PC-3 (cell line): ENCODE measurements around the gene TMEM131. TPM values are rescaled to one million over a fixed set of nuclear protein-coding genes. Genes with fewer than 3 reads are reported as not detected.

ENCODE experiments used
- ATAC-seq: fragments of 200-7000 bp; cut with Tn5 transposase; 2 replicates; pipeline ENCODE4 v1.9.1; 2020; ENCODE audit warnings: mild to moderate bottlenecking, moderate library complexity
- BruUV-seq: library from RNA; stranded (reverse); fragments of 400-500 nt; replicated peaks from 2 replicates; lab custom pipeline; 2021; lab: Mats Ljungman, UMichigan
- CTCF ChIA-PET: fragments of 300-600 bp; sonication (Branson Sonifier 250); formaldehyde crosslinking; loops from one replicate; lab custom pipeline; 2022; ENCODE audit warnings: antibody characterized with exemption; lab: Charles Lee
- POLR2A ChIA-PET: fragments of 300-600 bp; sonication (Branson Sonifier 250); formaldehyde crosslinking; loops from one replicate; lab custom pipeline; 2022; ENCODE audit warnings: antibody characterized with exemption; ENCODE audit not compliant: unreplicated experiment; lab: Charles Lee
- DNase-seq: peaks from one replicate; pipeline ENCODE4 v3.0.0-alpha.2; 2015
- H2AFZ ChIP-seq: fragments of 300-600 bp; sonication (generic); 2 replicates; pipeline ENCODE4 v1.6.0; 2016; ENCODE audit warnings: antibody characterized with exemption, low read length
- H3F3A ChIP-seq: fragments of 300-600 bp; sonication (generic); one replicate; pipeline ENCODE4 v1.6.0; 2017; ENCODE audit warnings: antibody characterized with exemption, low read length, control low read depth, mild to moderate bottlenecking; ENCODE audit not compliant: unreplicated experiment
- H3K27ac ChIP-seq: fragments of 300-600 bp; sonication (generic); 2 replicates; pipeline ENCODE4 v1.5.1; 2016; ENCODE audit warnings: mild to moderate bottlenecking, low read length
- H3K27me3 ChIP-seq: fragments of 300-600 bp; sonication (generic); 2 replicates; pipeline ENCODE4 v1.6.1; 2016; ENCODE audit warnings: low read length, mixed read lengths
- H3K36me3 ChIP-seq: fragments of 300-600 bp; sonication (generic); 2 replicates; pipeline ENCODE4 v1.6.1; 2016; ENCODE audit warnings: low read depth, mixed run types, low read length, mixed read lengths
- H3K4me1 ChIP-seq: fragments of 300-600 bp; sonication (generic); 2 replicates; pipeline ENCODE4 v1.5.1; 2016; ENCODE audit warnings: low read length; ENCODE audit not compliant: insufficient read depth
- H3K4me2 ChIP-seq: fragments of 300-600 bp; sonication (generic); 2 replicates; pipeline ENCODE4 v1.6.0; 2016; ENCODE audit warnings: low read length
- H3K4me3 ChIP-seq: fragments of 300-600 bp; sonication (generic); 2 replicates; pipeline ENCODE4 v1.5.1; 2016; ENCODE audit warnings: mild to moderate bottlenecking, low read length, mixed read lengths
- H3K79me2 ChIP-seq: fragments of 300-600 bp; sonication (generic); 2 replicates; pipeline ENCODE4 v1.6.1; 2017; ENCODE audit warnings: low read length, mixed read lengths
- H3K9ac ChIP-seq: fragments of 300-600 bp; sonication (generic); 2 replicates; pipeline ENCODE4 v1.6.0; 2016; ENCODE audit warnings: mild to moderate bottlenecking, low read length
- H3K9me2 ChIP-seq: fragments of 300-600 bp; sonication (generic); replicated peaks from 2 replicates; pipeline ENCODE4 v1.6.1; 2016; ENCODE audit warnings: mixed run types, low read length, mixed read lengths
- H3K9me3 ChIP-seq: fragments of 300-600 bp; sonication (generic); 2 replicates; pipeline ENCODE4 v1.6.1; 2016; ENCODE audit warnings: low read length, mixed read lengths
- H4K20me1 ChIP-seq: fragments of 300-600 bp; sonication (generic); 2 replicates; pipeline ENCODE4 v1.6.1; 2016; ENCODE audit warnings: low read length, mixed read lengths
- EZH2 ChIP-seq: fragments of 300-600 bp; sonication (generic); IDR thresholded peaks from one replicate; pipeline ENCODE4 v1.6.1; 2017; ENCODE audit warnings: antibody characterized with exemption, mild to moderate bottlenecking, low read length; ENCODE audit not compliant: unreplicated experiment
- EZH2phosphoT487 ChIP-seq: fragments of 300-600 bp; sonication (generic); IDR thresholded peaks from 2 replicates; pipeline ENCODE4 v1.6.1; 2018; ENCODE audit warnings: mild to moderate bottlenecking, antibody characterized with exemption, low read length, borderline replicate concordance
- intact Hi-C: fragments of 100-400 bp; cut with micrococcal nuclease; formaldehyde crosslinking; loops from 2 replicates; pipeline ENCODE4 v1.9.0; 2023
- total RNA-seq: library from RNA; depleted of rRNA; stranded (reverse); fragments of >200 nt; gene quantifications from 2 replicates; pipeline ENCODE4 v1.2.3, GENCODE V29; 2014
- TF ChIP-seq, protein P1 (sequence below): fragments of 300-600 bp; sonication (generic); conservative IDR thresholded peaks from 2 replicates; pipeline ENCODE4 v1.5.1; 2017; ENCODE audit warnings: antibody characterized with exemption, low read depth, mild to moderate bottlenecking, low read length

TMEM131 gene
- total RNA-seq, 1 experiment from 2014 or later = 21.1 TPM

DNA sequence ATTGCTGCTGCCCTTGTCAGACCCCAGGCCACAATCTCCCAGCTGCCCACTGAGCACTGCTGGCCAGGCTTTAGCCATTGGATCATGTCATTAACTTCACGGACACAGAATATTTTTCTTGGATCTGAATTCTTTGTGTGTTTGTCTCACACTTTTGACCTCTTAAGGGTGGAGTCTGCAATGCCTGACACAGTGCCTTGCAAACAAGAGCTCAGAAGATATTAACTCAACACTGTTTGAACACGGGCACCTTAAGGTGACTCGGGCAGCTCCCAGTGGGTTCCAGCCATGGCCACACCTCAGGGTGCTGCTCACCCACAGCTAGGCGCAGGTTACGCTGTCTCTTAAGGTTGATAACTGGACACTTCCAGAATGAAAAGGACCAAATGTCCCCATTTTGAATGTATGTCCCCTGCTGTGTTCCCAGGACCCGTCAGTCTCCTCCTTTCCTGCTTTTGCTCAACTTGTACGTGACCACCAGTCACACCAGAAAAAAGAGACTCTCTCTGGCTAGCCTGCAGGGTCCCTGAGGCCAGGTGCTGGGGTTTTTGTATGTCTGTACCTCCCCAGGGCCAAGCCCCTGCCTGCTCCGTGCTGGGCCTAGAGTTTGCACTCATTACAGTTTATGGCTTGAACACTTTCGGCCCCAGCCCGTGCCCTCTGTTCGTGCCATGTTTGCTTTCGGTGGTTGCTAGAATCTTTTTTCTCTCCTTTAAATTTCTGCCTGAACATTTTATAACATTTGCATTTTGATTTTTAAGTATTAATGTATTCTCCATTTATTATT is 33.4 kb upstream of the TMEM131 start:
- no TSS peak for BruUV-seq
- H3K4me1 ChIP-seq = no peaks in the 10 kb centered on the region
- intact Hi-C loops = no loop called here
- H3K27me3 ChIP-seq = no peaks in the 10 kb centered on the region
- H3K27ac ChIP-seq = no peak overlapping the region
- no peak for ATAC-seq
- H3K9me2 ChIP-seq = no peaks in the 10 kb centered on the region
- ChIA-PET CTCF (no interaction called here), POLR2A (no interaction called here)
- DNase-seq = no peak
- H2AFZ ChIP-seq = no peak overlapping the region
- H3K9me3 ChIP-seq = no peaks in the 10 kb centered on the region
- H3K4me2 ChIP-seq = no peak overlapping the region
- TF ChIP-seq, protein P1, sequence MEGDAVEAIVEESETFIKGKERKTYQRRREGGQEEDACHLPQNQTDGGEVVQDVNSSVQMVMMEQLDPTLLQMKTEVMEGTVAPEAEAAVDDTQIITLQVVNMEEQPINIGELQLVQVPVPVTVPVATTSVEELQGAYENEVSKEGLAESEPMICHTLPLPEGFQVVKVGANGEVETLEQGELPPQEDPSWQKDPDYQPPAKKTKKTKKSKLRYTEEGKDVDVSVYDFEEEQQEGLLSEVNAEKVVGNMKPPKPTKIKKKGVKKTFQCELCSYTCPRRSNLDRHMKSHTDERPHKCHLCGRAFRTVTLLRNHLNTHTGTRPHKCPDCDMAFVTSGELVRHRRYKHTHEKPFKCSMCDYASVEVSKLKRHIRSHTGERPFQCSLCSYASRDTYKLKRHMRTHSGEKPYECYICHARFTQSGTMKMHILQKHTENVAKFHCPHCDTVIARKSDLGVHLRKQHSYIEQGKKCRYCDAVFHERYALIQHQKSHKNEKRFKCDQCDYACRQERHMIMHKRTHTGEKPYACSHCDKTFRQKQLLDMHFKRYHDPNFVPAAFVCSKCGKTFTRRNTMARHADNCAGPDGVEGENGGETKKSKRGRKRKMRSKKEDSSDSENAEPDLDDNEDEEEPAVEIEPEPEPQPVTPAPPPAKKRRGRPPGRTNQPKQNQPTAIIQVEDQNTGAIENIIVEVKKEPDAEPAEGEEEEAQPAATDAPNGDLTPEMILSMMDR = no peak
- no peak for TF ChIP-seq EZH2phosphoT487
- TF ChIP-seq EZH2 = no peak
- no peaks in the 10 kb centered on the region for H3K79me2 ChIP-seq
- no peaks in the 10 kb centered on the region for H4K20me1 ChIP-seq
- H3F3A ChIP-seq = no peaks in the 10 kb centered on the region
- no peak overlapping the region for H3K9ac ChIP-seq
- no peaks in the 10 kb centered on the region for H3K36me3 ChIP-seq
- no peak overlapping the region for H3K4me3 ChIP-seq

DNA sequence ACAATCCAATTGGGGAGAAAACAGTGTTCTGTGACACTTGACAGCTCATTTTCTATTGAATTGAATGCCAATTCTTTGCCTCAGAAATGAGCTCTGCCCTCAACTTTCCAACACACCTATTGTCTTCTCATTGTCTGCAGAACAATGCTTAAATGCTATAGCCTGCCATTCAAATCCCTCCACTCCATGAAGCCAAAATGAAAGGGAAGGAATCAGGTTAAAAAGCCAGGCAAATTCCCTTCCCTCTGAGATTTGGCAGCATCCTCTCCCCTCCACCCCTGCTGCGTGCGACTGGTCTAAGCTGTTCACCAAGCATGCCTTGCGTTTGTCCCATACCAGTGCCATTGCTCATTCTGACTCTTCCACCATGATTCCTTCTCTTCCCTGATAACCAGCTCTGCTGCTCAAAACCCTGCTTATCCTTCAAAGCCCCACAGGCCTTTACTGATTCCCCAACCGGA is 32.4 kb upstream of the TMEM131 start:
- no TSS peak for BruUV-seq
- intact Hi-C loops = no loop called here
- H3F3A ChIP-seq = no peaks in the 10 kb centered on the region
- H4K20me1 ChIP-seq = no peaks in the 10 kb centered on the region
- no peaks in the 10 kb centered on the region for H3K36me3 ChIP-seq
- H2AFZ ChIP-seq = no peak overlapping the region
- POLR2A ChIA-PET = no interaction called here
- no peaks in the 10 kb centered on the region for H3K4me1 ChIP-seq
- CTCF ChIA-PET = no interaction called here
- no peaks in the 10 kb centered on the region for H3K9me2 ChIP-seq
- H3K9ac ChIP-seq = no peak overlapping the region
- no peaks in the 10 kb centered on the region for H3K79me2 ChIP-seq
- no peak overlapping the region for H3K4me3 ChIP-seq
- H3K4me2 ChIP-seq = no peak overlapping the region
- TF ChIP-seq, protein P1 = no peak
- H3K27ac ChIP-seq = no peak overlapping the region
- ATAC-seq (no peak), DNase-seq (no peak)
- H3K9me3 ChIP-seq = no peaks in the 10 kb centered on the region
- no peaks in the 10 kb centered on the region for H3K27me3 ChIP-seq

DNA sequence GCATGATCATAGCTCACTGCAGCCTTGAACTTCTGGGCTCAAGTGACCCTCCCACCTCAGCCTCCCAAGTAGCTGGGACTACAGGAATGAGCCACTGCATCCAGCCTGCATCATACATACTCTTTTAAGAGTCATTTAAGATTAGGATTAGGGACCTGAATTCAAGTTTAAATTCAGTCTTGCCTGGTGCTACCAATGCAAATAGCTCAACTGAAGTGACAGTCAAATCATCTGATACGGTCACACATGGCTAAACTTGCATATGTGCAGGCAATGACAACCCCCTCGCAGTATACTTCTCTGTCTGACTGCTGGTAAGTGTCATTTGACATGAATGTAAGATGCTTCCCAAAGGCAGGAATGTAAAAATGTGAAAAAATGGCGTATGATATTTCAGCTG is 31.8 kb upstream of the TMEM131 start:
- CTCF ChIA-PET = no interaction called here

More for the DNA sequence above, 31.8 kb upstream of the TMEM131 start:
- H3K9ac ChIP-seq = no peak overlapping the region
- H3K4me3 ChIP-seq = no peak overlapping the region
- TF ChIP-seq EZH2phosphoT487 (no peak), EZH2 (no peak)
- TF ChIP-seq, protein P1 = no peak
- no peak overlapping the region for H2AFZ ChIP-seq
- H3K36me3 ChIP-seq = no peaks in the 10 kb centered on the region
- no peak overlapping the region for H3K27ac ChIP-seq
- no peaks in the 10 kb centered on the region for H3K9me2 ChIP-seq
- no peaks in the 10 kb centered on the region for H4K20me1 ChIP-seq
- no TSS peak for BruUV-seq
- no peaks in the 10 kb centered on the region for H3K27me3 ChIP-seq
- no peaks in the 10 kb centered on the region for H3F3A ChIP-seq
- POLR2A ChIA-PET = no interaction called here
- no peak overlapping the region for H3K4me2 ChIP-seq
- intact Hi-C loops = no loop called here
- H3K79me2 ChIP-seq = no peaks in the 10 kb centered on the region
- ATAC-seq (no peak), DNase-seq (no peak)
- H3K4me1 ChIP-seq = no peaks in the 10 kb centered on the region
- H3K9me3 ChIP-seq = no peaks in the 10 kb centered on the region
